Transverse colon (tissue), 4 donors: Measurements from ENCODE around the gene RIPPLY3. TPM values are rescaled to one million over a fixed set of nuclear protein-coding genes. Genes with fewer than 3 reads are reported as not detected.

Experiments
- DNase-seq: peaks from one replicate; pipeline ENCODE4 v3.0.0-alpha.2; 2019
- H3K27ac ChIP-seq, 4 donors: fragments of 200-600 bp; sonication (generic); 2 replicates each; pipeline ENCODE4 v1.5.1; 2016 to 2018; ENCODE audit warnings: inconsistent platforms in 4 of 4
- H3K27me3 ChIP-seq: fragments of 200-600 bp; sonication (generic); 2 replicates; pipeline ENCODE4 v1.5.1; 2017; ENCODE audit warnings: inconsistent platforms
- H3K36me3 ChIP-seq, 4 donors: fragments of 200-600 bp; sonication (generic); 2 replicates each; pipeline ENCODE4 v1.5.1; 2017 to 2019; ENCODE audit warnings: inconsistent platforms in 4 of 4
- H3K4me1 ChIP-seq, 4 donors: fragments of 200-600 bp; sonication (generic); 2 replicates each; pipeline ENCODE4 v1.5.1; 2017 to 2020; ENCODE audit warnings: inconsistent platforms in 4 of 4
- H3K4me3 ChIP-seq, 4 donors: fragments of 200-600 bp; sonication (generic); 1 replicate in 1 of 4; 2 replicates in 3 of 4; pipeline versions ENCODE4 v1.5.1 to v1.6.1; 2017 to 2019; ENCODE audit warnings: inconsistent platforms in 4 of 4
- H3K9me3 ChIP-seq, 2 donors: fragments of 200-600 bp; sonication (generic); 2 replicates each; pipeline ENCODE4 v1.5.1; 2017 to 2019; ENCODE audit warnings: inconsistent platforms in 2 of 2
- CTCF ChIP-seq, 5 experiments: fragments of 200-600 bp in 3 of 5; fragments of 450-650 bp in 2 of 5; sonication (generic) in 3 of 5; IDR thresholded peaks; 1 replicate in 2 of 5; 2 replicates in 3 of 5; pipeline ENCODE4 v1.5.1; 2016 to 2017; ENCODE audit warnings: antibody characterized with exemption in 5 of 5, inconsistent platforms in 3 of 5, mild to moderate bottlenecking in 2 of 5, moderate library complexity in 1 of 5
- EP300 ChIP-seq: sonication (generic); formaldehyde crosslinking; IDR thresholded peaks from one replicate; pipeline ENCODE4 v1.6.1; 2017; ENCODE audit warnings: antibody characterized with exemption, low read depth
- POLR2A ChIP-seq: fragments of 450-650 bp; IDR thresholded peaks from one replicate; pipeline ENCODE4 v1.6.1; 2016; ENCODE audit warnings: antibody characterized with exemption, mild to moderate bottlenecking, moderate library complexity
- POLR2AphosphoS5 ChIP-seq, 3 donors: sonication (generic); formaldehyde crosslinking; IDR thresholded peaks; one replicate each; pipeline ENCODE4 v1.6.1; 2016; ENCODE audit warnings: antibody characterized with exemption in 3 of 3
- WGBS, 2 donors: methylation state at CpG; one replicate each; pipeline ENCODE4 v1.1.5; 2018; ENCODE audit warnings: low coverage in 1 of 2; 5-methylcytosine and 5-hydroxymethylcytosine counted together
- in situ Hi-C, 4 donors: fragments of 200-750 bp; cut with MboI; loops; one replicate each; pipeline versions ENCODE4 v1.15.0 to v1.15.1; 2017; ENCODE audit warnings: low sequenced_read_pairs in 3 of 4, low pct_ligation_motif_present in 1 of 4, low pct_unique_long_range_greater_than_20kb in 1 of 4
- intact Hi-C: fragments of 100-400 bp; cut with DNase I; formaldehyde crosslinking; loops from one replicate; pipeline ENCODE4 v1.15.1; 2023; ENCODE audit warnings: low total_unique reads
- total RNA-seq, 4 donors: library from RNA; depleted of rRNA; stranded (reverse); fragments of >200 nt; gene quantifications; one replicate each; pipeline ENCODE4 v1.1.0, GENCODE V29; 2016

RIPPLY3 gene
- total RNA-seq, 4 donors from 2014 or later = 0.27 TPM; not detected in 3

- 50 to 67% methylated on average over 1 of the region's 1 CpG for WGBS, 2 donors
- H3K27ac ChIP-seq = peak overlapping the region; percentile 45 to 56 (median 53)
- no peak overlapping the region for H3K4me3 ChIP-seq
- H3K27me3 ChIP-seq = no peaks in the 10 kb centered on the region
- H3K9me3 ChIP-seq = no peaks in the 10 kb centered on the region
- DNase-seq = peak; percentile 68
- peak in 1 of 5 experiments; percentile 9 for TF ChIP-seq CTCF (IDR thresholded peaks at IDR 0.05)
- TF ChIP-seq EP300 = no peak
- peak; percentile 56 to 67 (median 58) for TF ChIP-seq POLR2AphosphoS5 (IDR thresholded peaks at IDR 0.05)
- intact Hi-C loops = no loop called here
- H3K36me3 ChIP-seq = no peaks in the 10 kb centered on the region
- H3K4me1 ChIP-seq = peaks cover 0 to 11% (median 9%) of the 10 kb centered on the region in 4 donors
- in situ Hi-C loops = no loop called here
Observed at GRCh38 chr21:37060296-37060695, 53.8 kb downstream of the RIPPLY3 start.

GRCh38 chr21:37061926-37062592, 55.6 kb downstream of the RIPPLY3 start:
- Histone ChIP-seq H3K4me1 (peaks cover 0 to 11% (median 9%) of the 10 kb centered on the region in 4 donors), H3K4me3 (no peak overlapping the region), H3K9me3 (no peaks in the 10 kb centered on the region), H3K27ac (no peak overlapping the region), H3K36me3 (no peaks in the 10 kb centered on the region), H3K27me3 (no peaks in the 10 kb centered on the region)
- intact Hi-C loops (no loop called here), in situ Hi-C loops (no loop called here)
- no peak for DNase-seq
- WGBS, 2 donors = 83 to 85% methylated on average over 2 to 7 of the region's 7 CpGs
- TF ChIP-seq EP300 = no peak
- no peak for TF ChIP-seq POLR2A
- TF ChIP-seq POLR2AphosphoS5 (IDR thresholded peaks at IDR 0.05) = no peak
- TF ChIP-seq CTCF (IDR thresholded peaks at IDR 0.05) = no peak

GRCh38 chr21:37062593-37062935, 56.1 kb downstream of the RIPPLY3 start:
- no peak overlapping the region for H3K27ac ChIP-seq
- H3K4me3 ChIP-seq = no peak overlapping the region
- no peak for DNase-seq
- no peaks in the 10 kb centered on the region for H3K36me3 ChIP-seq
- 75 to 88% methylated on average over 3 to 6 of the region's 6 CpGs for WGBS, 2 donors
- H3K4me1 ChIP-seq = peaks cover 0 to 11% (median 9%) of the 10 kb centered on the region in 4 donors
- in situ Hi-C loops (no loop called here), intact Hi-C loops (no loop called here)
- no peaks in the 10 kb centered on the region for H3K9me3 ChIP-seq
- no peaks in the 10 kb centered on the region for H3K27me3 ChIP-seq
- TF ChIP-seq CTCF (IDR thresholded peaks at IDR 0.05) (no peak), EP300 (no peak), POLR2A (no peak), POLR2AphosphoS5 (IDR thresholded peaks at IDR 0.05) (no peak)

- Histone ChIP-seq H3K27ac (no peak overlapping the region), H3K27me3 (no peaks in the 10 kb centered on the region), H3K9me3 (no peaks in the 10 kb centered on the region), H3K4me3 (no peak overlapping the region), H3K36me3 (no peaks in the 10 kb centered on the region), H3K4me1 (peaks cover 0 to 11% (median 9%) of the 10 kb centered on the region in 4 donors)
- no peak for DNase-seq
- 59% methylated on average over 1 of the region's 1 CpG; no CpG with 5 or more reads in 1 of the 2 donors for WGBS, 2 donors
- in situ Hi-C loops (no loop called here), intact Hi-C loops (no loop called here)
- TF ChIP-seq CTCF (IDR thresholded peaks at IDR 0.05) (no peak), EP300 (no peak), POLR2A (no peak), POLR2AphosphoS5 (IDR thresholded peaks at IDR 0.05) (no peak)
Observed at GRCh38 chr21:37063433-37063832, 56.9 kb downstream of the RIPPLY3 start.
